Pancreas (tissue), 10 donors: ENCODE data around the gene OBSCN. TPM values are rescaled to one million over a fixed set of nuclear protein-coding genes. Genes with fewer than 3 reads are reported as not detected.
"Not testable (repeated sequence)": the region's sequence is repeated elsewhere in the genome, so short reads cannot be mapped to it uniquely, and the experiment has no call there.

ENCODE experiments used
- ATAC-seq, 4 donors: fragments of 200-7000 bp; cut with Tn5 transposase; one replicate each; pipeline versions ENCODE4 v1.8.0 to v1.9.1; 2020; ENCODE audit warnings: mild to moderate bottlenecking in 4 of 4, moderate library complexity in 4 of 4
- DNase-seq, 6 donors: peaks; one replicate each; pipeline ENCODE4 v3.0.0-alpha.2; 2020
- FAIRE-seq: peaks from 2 replicates; lab custom pipeline; 2012; peaks lifted over from hg19 to GRCh38; lab: Jason Lieb, UNC
- H3K27ac ChIP-seq, 4 donors: fragments of 200-600 bp; sonication (generic); 1 replicate in 3 of 4; 2 replicates in 1 of 4; pipeline versions ENCODE4 v1.5.0 to v1.8.0; 2020
- H3K27me3 ChIP-seq, 4 donors: fragments of 200-600 bp; one replicate each; pipeline ENCODE4 v1.8.0; 2021
- H3K36me3 ChIP-seq, 3 donors: fragments of 200-600 bp; sonication (generic) in 1 of 3; one replicate each; pipeline versions ENCODE4 v1.5.0 to v1.8.0; 2020 to 2021
- H3K4me1 ChIP-seq, 3 donors: fragments of 200-600 bp; one replicate each; pipeline ENCODE4 v1.8.0; 2021
- H3K4me3 ChIP-seq, 4 donors: fragments of 200-600 bp; sonication (generic) in 2 of 4; one replicate each; pipeline versions ENCODE4 v1.5.0 to v1.8.0; 2020 to 2021
- H3K9me3 ChIP-seq, 4 donors: fragments of 200-600 bp; one replicate each; pipeline ENCODE4 v1.8.0; 2021
- CTCF ChIP-seq, 4 donors: fragments of 200-600 bp; sonication (generic) in 3 of 4; IDR thresholded peaks; one replicate each; pipeline versions ENCODE4 v1.5.0 to v1.8.0; 2021; ENCODE audit warnings: antibody characterized with exemption in 4 of 4
- WGBS, 2 donors: extraction: QIAGEN DNeasy Blood & Tissue Kit; methylation state at CpG; one replicate each; pipeline ENCODE4 v1.1.7; 2013; 5-methylcytosine and 5-hydroxymethylcytosine counted together
- intact Hi-C, 3 donors: fragments of 100-400 bp; cut with DNase I; formaldehyde crosslinking; loops; one replicate each; pipeline versions ENCODE4 v1.11.1 to v1.14.2; 2022
- polyA plus RNA-seq, 2 donors: library from polyadenylated mRNA; stranded (reverse); fragments of 200-250 nt; gene quantifications; one replicate each; pipeline ENCODE4 v1.2.3, GENCODE V29; 2013
- total RNA-seq, 6 donors: library from RNA; stranded (reverse); fragmentation: NEBNext Ultra II Directional in 4 of 6; extraction: Animal tissue kit (Norgen Biotek cat#: 25700) in 4 of 6; gene quantifications; one replicate each; pipeline versions ENCODE4 v1.2.1 to v1.2.4, GENCODE V29; 2021 to 2023
- donor health status: healthy with polysubstance abuse.
- donor health status: DM: no; HTN: no; CAD: no; lungs with moderate emphysema.
- donor health status: DM: no; HTN: no; CAD: no.
- donor health status: control.
- donor health status: control.
- donor health status: Bipolar disorder and iron deficiency.
- donor health status: DM: yes; HTN: yes; CAD: no.
- donor health status: DM: no; HTN: no; CAD: no.
- donor health status: DM: no; HTN: no; CAD: no.
- donor health status: DM: yes; HTN: yes; CAD: no.

OBSCN gene
- total and polyA plus RNA-seq, 8 donors, result 7.9 to 61.4 (median 11.3) TPM

GRCh38 chr1:228181645-228182034 is 26.2 kb upstream of the OBSCN start:
- WGBS, 2 donors, result 82 to 84% methylated on average over 9 of the region's 9 CpGs
- Histone ChIP-seq H3K4me1 (no peaks in the 10 kb centered on the region), H3K4me3 (no peak overlapping the region), H3K27me3 (no peaks in the 10 kb centered on the region), H3K36me3 (no peaks in the 10 kb centered on the region), H3K9me3 (no peaks in the 10 kb centered on the region), H3K27ac (no peak overlapping the region)
- no peak for TF ChIP-seq CTCF (IDR thresholded peaks at IDR 0.05)
- DNase-seq, result no peak
- intact Hi-C loops, result no loop called here
- FAIRE-seq, result no peak
- ATAC-seq, result no peak

DNA sequence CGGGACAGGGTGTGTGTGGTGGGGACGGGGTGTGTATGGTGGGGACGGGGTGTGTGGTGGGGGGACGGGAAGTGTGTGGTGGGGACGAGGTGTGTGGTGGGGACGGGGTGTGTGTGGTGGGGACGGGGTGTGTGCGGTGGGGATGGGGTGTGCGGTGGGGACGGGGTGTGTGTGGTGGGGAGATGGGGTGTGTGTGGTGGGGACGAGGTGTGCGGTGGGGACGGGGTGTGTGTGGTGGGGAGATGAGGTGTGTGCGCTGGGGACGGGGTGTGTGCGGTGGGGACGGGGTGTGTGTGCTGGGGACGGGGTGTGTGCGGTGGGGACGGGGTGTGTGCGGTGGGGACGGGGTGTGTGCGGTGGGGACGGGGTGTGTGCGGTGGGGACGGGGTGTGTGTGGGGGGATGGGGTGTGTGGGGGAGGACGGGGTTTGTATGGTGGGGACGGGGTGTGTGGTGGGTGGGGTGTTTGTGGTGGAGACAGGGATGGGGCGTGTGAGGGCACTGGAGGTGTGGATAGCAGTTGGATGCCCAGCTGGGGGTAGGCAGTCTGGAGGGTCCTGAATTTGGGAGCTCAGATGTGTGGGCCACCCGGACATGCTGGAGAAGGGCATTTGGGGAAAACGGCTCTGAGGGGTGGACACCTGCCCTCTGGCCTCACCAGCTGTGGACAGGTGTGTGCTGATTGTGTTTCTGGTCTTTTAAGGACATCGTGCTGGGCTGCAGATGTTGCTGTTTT is 25.4 kb upstream of the OBSCN start:
- TF ChIP-seq CTCF (IDR thresholded peaks at IDR 0.05), result no peak
- no peak overlapping the region for H3K4me3 ChIP-seq
- DNase-seq (no peak), ATAC-seq (no peak), FAIRE-seq (no peak)
- H3K27ac ChIP-seq, result no peak overlapping the region
- intact Hi-C loops, result no loop called here
- WGBS, 2 donors, result 92 to 96% methylated on average over 23 to 32 of the region's 32 CpGs
- H3K9me3 ChIP-seq, result no peaks in the 10 kb centered on the region
- H3K36me3 ChIP-seq, result no peaks in the 10 kb centered on the region
- H3K4me1 ChIP-seq, result no peaks in the 10 kb centered on the region
- no peaks in the 10 kb centered on the region for H3K27me3 ChIP-seq

DNA sequence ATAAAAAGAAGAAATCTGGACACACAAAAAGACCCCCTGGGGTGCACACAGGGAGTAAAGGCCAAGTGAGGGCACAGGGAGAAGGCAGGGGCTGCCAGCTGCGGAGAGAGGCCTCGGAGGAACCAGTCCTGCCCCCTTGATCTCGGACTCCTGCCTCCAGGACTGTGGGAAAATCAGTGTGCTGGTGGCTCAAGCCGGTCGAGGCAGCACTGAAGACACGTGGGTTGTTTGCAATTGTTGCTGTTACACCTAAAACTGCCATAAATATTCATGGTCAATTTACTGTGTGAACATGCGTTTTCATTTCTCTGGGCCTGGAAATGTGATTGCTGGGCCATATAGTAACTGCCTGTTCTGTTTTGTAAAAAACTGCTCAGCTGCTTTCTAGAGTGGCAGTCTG is 23.7 kb upstream of the OBSCN start:
- DNase-seq (no peak), FAIRE-seq (no peak), ATAC-seq (no peak)
- 81 to 89% methylated on average over 7 of the region's 7 CpGs for WGBS, 2 donors
- Histone ChIP-seq H3K9me3 (no peaks in the 10 kb centered on the region), H3K4me1 (no peaks in the 10 kb centered on the region), H3K4me3 (no peak overlapping the region), H3K27ac (no peak overlapping the region), H3K27me3 (no peaks in the 10 kb centered on the region), H3K36me3 (no peaks in the 10 kb centered on the region)
- intact Hi-C loops, result no loop called here
- TF ChIP-seq CTCF (IDR thresholded peaks at IDR 0.05), result no peak

DNA sequence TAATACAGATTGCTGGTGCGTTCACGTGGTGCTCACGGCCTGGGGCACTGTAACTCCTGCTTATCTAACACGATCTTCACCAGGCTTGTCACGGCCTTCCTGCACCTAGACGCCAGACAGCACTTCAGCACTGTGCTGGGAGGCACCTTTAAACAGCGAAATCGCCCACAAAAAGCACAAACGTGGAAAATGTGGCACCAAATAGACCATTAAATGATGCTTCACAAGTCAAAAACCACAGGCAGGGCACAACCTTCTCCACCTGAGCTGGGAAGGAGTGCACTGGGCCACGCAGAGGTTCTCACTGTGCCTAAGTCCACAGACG is 22.2 kb upstream of the OBSCN start:
- ATAC-seq (no peak), FAIRE-seq (no peak), DNase-seq (no peak)
- intact Hi-C loops, result no loop called here
- H3K4me3 ChIP-seq, result no peak overlapping the region
- H3K27ac ChIP-seq, result no peak overlapping the region
- WGBS, 2 donors, result 68 to 77% methylated on average over 11 of the region's 11 CpGs
- no peaks in the 10 kb centered on the region for H3K27me3 ChIP-seq
- no peak for TF ChIP-seq CTCF (IDR thresholded peaks at IDR 0.05)
- H3K9me3 ChIP-seq, result no peaks in the 10 kb centered on the region
- no peaks in the 10 kb centered on the region for H3K36me3 ChIP-seq
- no peaks in the 10 kb centered on the region for H3K4me1 ChIP-seq

DNA sequence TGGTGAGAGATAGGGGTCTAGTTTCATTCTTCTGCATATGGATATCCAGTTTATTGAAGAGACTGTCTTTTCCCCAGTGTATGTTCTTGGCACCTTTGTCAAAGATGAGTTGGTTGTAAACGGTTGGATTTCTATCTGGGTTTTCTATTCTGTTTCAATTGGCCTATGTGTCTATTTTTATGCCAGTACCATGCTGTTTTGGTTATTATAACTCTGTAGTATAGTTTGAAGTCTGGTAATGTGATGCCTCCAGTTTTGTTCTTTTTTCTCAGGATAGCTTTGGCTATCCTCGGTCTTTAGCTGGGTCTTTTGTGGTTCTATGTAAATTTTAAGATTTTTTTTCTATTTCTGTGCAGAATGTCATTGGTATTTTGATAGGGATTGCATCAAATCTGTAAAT is 19.6 kb upstream of the OBSCN start:
- ATAC-seq, intact Hi-C loops: not testable (repeated sequence)

More for the DNA sequence above, 19.6 kb upstream of the OBSCN start:
- H3K9me3 ChIP-seq, FAIRE-seq, DNase-seq, H3K4me1 ChIP-seq, H3K36me3 ChIP-seq, H3K4me3 ChIP-seq, H3K27me3 ChIP-seq, H3K27ac ChIP-seq: not testable (repeated sequence)
- 70 to 78% methylated on average over 2 of the region's 2 CpGs for WGBS, 2 donors
